ENCODE results near the gene MYT1. TPM values are rescaled to one million over a fixed set of nuclear protein-coding genes. Genes with fewer than 3 reads are reported as not detected.
A peak's percentile ranks its signal among the peaks of the same experiment; 100 is the strongest.
"Not testable (repeated sequence)": the region's sequence is repeated elsewhere in the genome, so short reads cannot be mapped to it uniquely, and the experiment has no call there.

MYT1 gene
- total and polyA plus RNA-seq, 5 donors: 0.31 to 1.5 (median 1.2) TPM

- not testable (repeated sequence) for H3K4me3 ChIP-seq (ENCODE audit: low read length); ATAC-seq; H3K4me1 ChIP-seq (ENCODE audit: control insufficient read depth, insufficient read depth, low read length); H3K27me3 ChIP-seq (ENCODE audit: control insufficient read depth, insufficient read depth); H3K9me3 ChIP-seq (ENCODE audit: control insufficient read depth, low read length); H3K27ac ChIP-seq (ENCODE audit: low read length); DNase-seq
- intact Hi-C loops (cut with DNase I): loop anchor here in 2 of 4 donors (5.0 kb wide), 2 partner anchors 41 to 86 kb away; partner anchors contain the start of genes C20orf204 (in 1 of the 2), LKAAEAR1 (in 1 of the 2) and OPRL1 (in 1 of the 2)
- WGBS: 85% methylated on average over 11 of the region's 11 CpGs
Observed at GRCh38 chr20:64123517-64123916, 40.7 kb upstream of the MYT1 start.

- Histone ChIP-seq H3K9me3 (ENCODE audit: control insufficient read depth, low read length) (no peaks in the 10 kb centered on the region), H3K4me3 (ENCODE audit: low read length) (no peak overlapping the region), H3K27me3 (ENCODE audit: control insufficient read depth, insufficient read depth) (no peaks in the 10 kb centered on the region), H3K27ac (ENCODE audit: low read length) (no peak overlapping the region), H3K4me1 (ENCODE audit: control insufficient read depth, insufficient read depth, low read length) (no peaks in the 10 kb centered on the region)
- DNase-seq (peak in 2 of 3 donors; percentile 18 to 35), ATAC-seq (peak in 1 of 2 donors; percentile 11)
- 80% methylated on average over 11 of the region's 11 CpGs for WGBS
- intact Hi-C loops (cut with DNase I): no loop called here
Observed at GRCh38 chr20:64129146-64129782, 35.0 kb upstream of the MYT1 start.

- Histone ChIP-seq H3K4me1 (ENCODE audit: control insufficient read depth, insufficient read depth, low read length) (no peaks in the 10 kb centered on the region), H3K9me3 (ENCODE audit: control insufficient read depth, low read length) (no peaks in the 10 kb centered on the region), H3K27ac (ENCODE audit: low read length) (no peak overlapping the region), H3K4me3 (ENCODE audit: low read length) (no peak overlapping the region), H3K27me3 (ENCODE audit: control insufficient read depth, insufficient read depth) (no peaks in the 10 kb centered on the region)
- ATAC-seq: no peak
- 51% methylated on average over 5 of the region's 5 CpGs for WGBS
- DNase-seq: peak in 1 of 3 donors; percentile 5
- intact Hi-C loops (cut with DNase I): no loop called here
Observed at GRCh38 chr20:64130271-64130670, 34.0 kb upstream of the MYT1 start.

- Histone ChIP-seq H3K27me3 (ENCODE audit: control insufficient read depth, insufficient read depth) (no peaks in the 10 kb centered on the region), H3K4me3 (ENCODE audit: low read length) (no peak overlapping the region), H3K27ac (ENCODE audit: low read length) (no peak overlapping the region), H3K9me3 (ENCODE audit: control insufficient read depth, low read length) (no peaks in the 10 kb centered on the region), H3K4me1 (ENCODE audit: control insufficient read depth, insufficient read depth, low read length) (no peaks in the 10 kb centered on the region)
- peak in 1 of 3 donors; percentile 3 for DNase-seq
- intact Hi-C loops (cut with DNase I): no loop called here
- WGBS: 85% methylated on average over 10 of the region's 10 CpGs
- no peak for ATAC-seq
Observed at GRCh38 chr20:64130876-64131275, 33.4 kb upstream of the MYT1 start.

- 81% methylated on average over 4 of the region's 4 CpGs for WGBS
- intact Hi-C loops (cut with DNase I): no loop called here
- Histone ChIP-seq H3K27ac (ENCODE audit: low read length) (no peak overlapping the region), H3K27me3 (ENCODE audit: control insufficient read depth, insufficient read depth) (no peaks in the 10 kb centered on the region), H3K4me3 (ENCODE audit: low read length) (no peak overlapping the region), H3K9me3 (ENCODE audit: control insufficient read depth, low read length) (no peaks in the 10 kb centered on the region), H3K4me1 (ENCODE audit: control insufficient read depth, insufficient read depth, low read length) (no peaks in the 10 kb centered on the region)
- ATAC-seq (peak; percentile 36 to 50), DNase-seq (peak in 2 of 3 donors; percentile 16 to 35)
Observed at GRCh38 chr20:64131406-64131805, 32.8 kb upstream of the MYT1 start.

- Histone ChIP-seq H3K4me3 (ENCODE audit: low read length) (no peak overlapping the region), H3K27me3 (ENCODE audit: control insufficient read depth, insufficient read depth) (no peaks in the 10 kb centered on the region), H3K9me3 (ENCODE audit: control insufficient read depth, low read length) (no peaks in the 10 kb centered on the region), H3K27ac (ENCODE audit: low read length) (no peak overlapping the region), H3K4me1 (ENCODE audit: control insufficient read depth, insufficient read depth, low read length) (no peaks in the 10 kb centered on the region)
- DNase-seq: peak in 2 of 3 donors; percentile 13 to 35
- intact Hi-C loops (cut with DNase I): no loop called here
- ATAC-seq: no peak
- 50% methylated on average over 8 of the region's 8 CpGs for WGBS
Observed at GRCh38 chr20:64133951-64134407, 30.3 kb upstream of the MYT1 start.

- WGBS: 75% methylated on average over 20 of the region's 20 CpGs
- H3K27ac ChIP-seq (ENCODE audit: low read length); H3K27me3 ChIP-seq (ENCODE audit: control insufficient read depth, insufficient read depth); ATAC-seq; H3K9me3 ChIP-seq (ENCODE audit: control insufficient read depth, low read length); intact Hi-C loops (cut with DNase I); H3K4me3 ChIP-seq (ENCODE audit: low read length); H3K4me1 ChIP-seq (ENCODE audit: control insufficient read depth, insufficient read depth, low read length): not testable (repeated sequence)
- peak in 1 of 3 donors; percentile 7 for DNase-seq
Observed at GRCh38 chr20:64134744-64135143, 29.5 kb upstream of the MYT1 start.

GRCh38 chr20:64136004-64136710 lies 28.1 kb upstream of the MYT1 start:
- no peaks in the 10 kb centered on the region for H3K27me3 ChIP-seq (ENCODE audit: control insufficient read depth, insufficient read depth)
- ATAC-seq: no peak
- no peaks in the 10 kb centered on the region for H3K9me3 ChIP-seq (ENCODE audit: control insufficient read depth, low read length)
- WGBS: 80% methylated on average over 32 of the region's 32 CpGs
- H3K27ac ChIP-seq (ENCODE audit: low read length): no peak overlapping the region
- DNase-seq: peak in 2 of 3 donors; percentile 3 to 10
- intact Hi-C loops (cut with DNase I): no loop called here
- no peaks in the 10 kb centered on the region for H3K4me1 ChIP-seq (ENCODE audit: control insufficient read depth, insufficient read depth, low read length)
- H3K4me3 ChIP-seq (ENCODE audit: low read length): no peak overlapping the region

- Histone ChIP-seq H3K4me1 (ENCODE audit: control insufficient read depth, insufficient read depth, low read length) (no peaks in the 10 kb centered on the region), H3K27ac (ENCODE audit: low read length) (no peak overlapping the region), H3K27me3 (ENCODE audit: control insufficient read depth, insufficient read depth) (no peaks in the 10 kb centered on the region), H3K9me3 (ENCODE audit: control insufficient read depth, low read length) (no peaks in the 10 kb centered on the region), H3K4me3 (ENCODE audit: low read length) (no peak overlapping the region)
- no peak for ATAC-seq
- intact Hi-C loops (cut with DNase I): no loop called here
- DNase-seq: peak in 2 of 3 donors; percentile 13 to 27
- 80% methylated on average over 6 of the region's 6 CpGs for WGBS
Observed at GRCh38 chr20:64137598-64138031, 26.6 kb upstream of the MYT1 start.

GRCh38 chr20:64138276-64138815 lies 25.9 kb upstream of the MYT1 start:
- Histone ChIP-seq H3K9me3 (ENCODE audit: control insufficient read depth, low read length) (no peaks in the 10 kb centered on the region), H3K4me1 (ENCODE audit: control insufficient read depth, insufficient read depth, low read length) (no peaks in the 10 kb centered on the region), H3K27me3 (ENCODE audit: control insufficient read depth, insufficient read depth) (no peaks in the 10 kb centered on the region), H3K4me3 (ENCODE audit: low read length) (no peak overlapping the region), H3K27ac (ENCODE audit: low read length) (no peak overlapping the region)
- ATAC-seq (no peak), DNase-seq (peak in 2 of 3 donors; percentile 2 to 4)
- WGBS: 83% methylated on average over 18 of the region's 18 CpGs
- intact Hi-C loops (cut with DNase I): no loop called here

Data from right cardiac atrium (tissue), 5 donors.